NOMO-1 (cell line): ENCODE measurements around the gene LPIN3.
"Not testable (repeated sequence)": the region's sequence is repeated elsewhere in the genome, so short reads cannot be mapped to it uniquely, and the experiment has no call there.

Source experiments
- DNase-seq, 2 experiments: peaks; one replicate each; lab custom pipeline; 2025; ENCODE audit not compliant: unreplicated experiment in 2 of 2; lab: John Stamatoyannopoulos, UW

Gene LPIN3

GRCh38 chr20:41340327-41341055 lies at the start of gene LPIN3:
LPIN3 (plus strand) TSS chr20:41340821; CDS start chr20:41345804, 4,983 bp downstream.
- peak; percentile 32 to 40 for DNase-seq

- no peak for DNase-seq
These were observed 47.2 kb upstream of the LPIN3 start for GRCh38 chr20:41293269-41294037.

- no peak for DNase-seq
These were observed 40.7 kb upstream of the LPIN3 start for GRCh38 chr20:41299899-41300298.

- no peak for DNase-seq
These were observed 40.2 kb upstream of the LPIN3 start for GRCh38 chr20:41300383-41300782.

GRCh38 chr20:41300886-41301285 lies 39.7 kb upstream of the LPIN3 start:
- no peak for DNase-seq

- peak in 1 of 2 experiments; percentile 57 for DNase-seq
These were observed 36.6 kb upstream of the LPIN3 start for GRCh38 chr20:41304002-41304401.

GRCh38 chr20:41304424-41305079 lies 36.1 kb upstream of the LPIN3 start:
- no peak for DNase-seq

GRCh38 chr20:41306061-41306727 lies 34.4 kb upstream of the LPIN3 start:
- peak in 1 of 2 experiments; percentile 8 for DNase-seq

GRCh38 chr20:41307021-41307420 lies 33.6 kb upstream of the LPIN3 start:
- DNase-seq = no peak

GRCh38 chr20:41308290-41308711 lies 32.3 kb upstream of the LPIN3 start:
- no peak for DNase-seq

- peak in 1 of 2 experiments; percentile 74 for DNase-seq
These were observed 31.8 kb upstream of the LPIN3 start for GRCh38 chr20:41308726-41309413.

GRCh38 chr20:41309817-41310216 lies 30.8 kb upstream of the LPIN3 start:
- DNase-seq = no peak

- DNase-seq = not testable (repeated sequence)
These were observed 28.6 kb upstream of the LPIN3 start for GRCh38 chr20:41312009-41312408.

GRCh38 chr20:41314386-41314785 lies 26.2 kb upstream of the LPIN3 start:
- no peak for DNase-seq

GRCh38 chr20:41316051-41316450 lies 24.6 kb upstream of the LPIN3 start:
- no peak for DNase-seq

- peak; percentile 39 to 63 for DNase-seq
These were observed 23.7 kb upstream of the LPIN3 start for GRCh38 chr20:41316602-41317545.

- peak; percentile 94 to 97 for DNase-seq
These were observed 22.9 kb upstream of the LPIN3 start, which contains the start of gene ZHX3 for GRCh38 chr20:41317546-41318270. ZHX3 (minus strand) TSS chr20:41317731; CDS start chr20:41204916, 112,815 bp downstream.

GRCh38 chr20:41318271-41318649 lies 22.4 kb upstream of the LPIN3 start:
- DNase-seq = no peak
